HG02642 (cell line): ENCODE results near the gene MPPE1.
"Not testable (repeated sequence)": the region's sequence is repeated elsewhere in the genome, so short reads cannot be mapped to it uniquely, and the experiment has no call there.

Source experiments
- ATAC-seq: cut with Tn5 transposase; IDR thresholded peaks from one replicate; pipeline ENCODE4 v1.9.1; 2021; ENCODE audit warnings: mild to moderate bottlenecking; ENCODE audit not compliant: unreplicated experiment, poor library complexity

Gene MPPE1

GRCh38 chr18:11860594-11861450 lies 47.3 kb downstream of the MPPE1 start:
- no peak for ATAC-seq

- ATAC-seq: no peak
These were observed 48.2 kb downstream of the MPPE1 start for GRCh38 chr18:11859903-11860407.

- no peak for ATAC-seq
These were observed 48.8 kb downstream of the MPPE1 start for GRCh38 chr18:11859282-11859830.

- no peak for ATAC-seq
These were observed 50.8 kb downstream of the MPPE1 start for GRCh38 chr18:11857177-11857887.

- not testable (repeated sequence) for ATAC-seq
These were observed 53.6 kb downstream of the MPPE1 start for GRCh38 chr18:11854554-11854953.

GRCh38 chr18:11851806-11852337 lies 56.2 kb downstream of the MPPE1 start:
- peak; percentile 33 for ATAC-seq

- peak; percentile 97 for ATAC-seq
These were observed 56.8 kb downstream of the MPPE1 start, which contains the start of gene CHMP1B for GRCh38 chr18:11851146-11851805. TSS of gene CHMP1B (plus strand) at chr18:11851413. CDS start at chr18:11851512, 99 bp downstream.

- ATAC-seq: peak; percentile 28
These were observed 57.3 kb downstream of the MPPE1 start for GRCh38 chr18:11850821-11851145.

- no peak for ATAC-seq
These were observed 58.1 kb downstream of the MPPE1 start for GRCh38 chr18:11849841-11850634.

GRCh38 chr18:11849279-11849678 lies 58.8 kb downstream of the MPPE1 start:
- ATAC-seq: no peak

GRCh38 chr18:11847811-11848210 lies 60.3 kb downstream of the MPPE1 start:
- ATAC-seq: no peak

GRCh38 chr18:11845654-11846053 lies 62.5 kb downstream of the MPPE1 start:
- ATAC-seq: no peak

GRCh38 chr18:11844436-11844835 lies 63.7 kb downstream of the MPPE1 start:
- no peak for ATAC-seq

- no peak for ATAC-seq
These were observed 65.6 kb downstream of the MPPE1 start for GRCh38 chr18:11842562-11842961.

- ATAC-seq: no peak
These were observed 67.6 kb downstream of the MPPE1 start for GRCh38 chr18:11840493-11840892.

GRCh38 chr18:11839556-11839955 lies 68.6 kb downstream of the MPPE1 start:
- ATAC-seq: no peak

- ATAC-seq: no peak
These were observed 73.3 kb downstream of the MPPE1 start for GRCh38 chr18:11834772-11835171.
